HUES6 (cell line): Measurements from ENCODE around the gene VASP.

Experiments used
- H3K27ac ChIP-seq: 2 replicates; pipeline ENCODE4 v1.7.0; 2013; ENCODE audit warnings: low read depth, mild to moderate bottlenecking, low read length, inconsistent platforms
- H3K27me3 ChIP-seq: 2 replicates; pipeline ENCODE4 v1.6.1; 2013; ENCODE audit warnings: low read length; ENCODE audit not compliant: control insufficient read depth, insufficient read depth
- H3K36me3 ChIP-seq: 2 replicates; pipeline ENCODE4 v1.6.1; 2013; ENCODE audit warnings: low read length; ENCODE audit not compliant: control insufficient read depth, insufficient read depth
- H3K4me1 ChIP-seq: 2 replicates; pipeline ENCODE4 v1.6.1; 2013; ENCODE audit warnings: low read length; ENCODE audit not compliant: control insufficient read depth, insufficient read depth
- H3K4me3 ChIP-seq: 2 replicates; pipeline ENCODE4 v1.5.1; 2013; ENCODE audit warnings: low read depth, low read length
- H3K9ac ChIP-seq: one replicate; pipeline ENCODE4 v1.6.1; 2013; ENCODE audit warnings: mild to moderate bottlenecking, low read length
- H3K9me3 ChIP-seq: 2 replicates; pipeline ENCODE4 v1.6.1; 2013; ENCODE audit warnings: low read depth, low read length; ENCODE audit not compliant: control insufficient read depth, insufficient read depth

VASP gene

DNA sequence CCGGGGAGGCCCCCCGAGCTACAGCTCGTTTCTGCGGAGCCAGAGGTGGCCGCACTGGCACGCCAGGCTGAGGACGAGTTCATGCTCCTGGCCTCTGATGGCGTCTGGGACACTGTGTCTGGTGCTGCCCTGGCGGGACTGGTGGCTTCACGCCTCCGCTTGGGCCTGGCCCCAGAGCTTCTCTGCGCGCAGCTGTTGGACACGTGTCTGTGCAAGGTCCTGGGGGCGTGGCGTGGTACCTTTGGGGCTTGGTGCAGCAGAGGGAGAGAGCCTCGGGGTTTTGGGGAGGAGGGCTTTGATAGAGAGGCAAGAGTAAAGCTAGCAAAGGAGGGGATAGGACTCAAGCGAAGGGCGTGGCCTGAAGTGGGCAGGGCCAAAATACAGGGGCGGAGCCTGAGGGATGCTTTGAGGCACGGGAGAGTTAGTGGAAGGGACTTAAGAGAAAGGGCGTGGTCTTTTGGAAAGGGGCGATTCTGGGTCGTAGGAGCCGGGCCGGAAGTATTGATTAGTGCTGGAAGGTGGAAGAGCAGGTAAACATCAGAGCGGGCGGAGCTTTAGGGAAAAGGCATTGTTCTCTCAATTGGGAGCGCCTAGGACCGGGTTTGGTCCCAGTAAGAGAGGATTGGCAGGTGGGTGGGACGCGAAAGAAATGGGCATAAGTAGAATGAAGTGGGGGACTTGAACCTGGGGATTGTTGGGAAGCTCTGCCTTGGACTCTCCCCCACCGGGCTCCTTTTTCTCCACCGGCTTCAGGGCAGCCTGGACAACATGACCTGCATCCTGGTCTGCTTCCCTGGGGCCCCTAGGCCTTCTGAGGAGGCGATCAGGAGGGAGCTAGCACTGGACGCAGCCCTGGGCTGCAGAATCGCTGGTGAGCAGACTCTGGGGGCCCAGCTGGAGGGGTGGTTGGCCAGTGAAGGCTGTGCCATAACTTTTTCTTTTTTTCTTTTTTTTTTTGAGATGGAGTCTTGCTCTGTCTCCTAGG, 7.8 kb upstream of the VASP start:
- Histone ChIP-seq H3K4me3 (peak overlapping the region; percentile 59), H3K9ac (peak overlapping the region; percentile 52), H3K36me3 (0 out of 2 replicates have a peak, but pooled peaks cover under 1% of the 10 kb centered on the region), H3K4me1 (peaks cover 29% of the 10 kb centered on the region), H3K27me3 (peaks cover 23% of the 10 kb centered on the region), H3K27ac (no peak overlapping the region), H3K9me3 (no peaks in the 10 kb centered on the region)

DNA sequence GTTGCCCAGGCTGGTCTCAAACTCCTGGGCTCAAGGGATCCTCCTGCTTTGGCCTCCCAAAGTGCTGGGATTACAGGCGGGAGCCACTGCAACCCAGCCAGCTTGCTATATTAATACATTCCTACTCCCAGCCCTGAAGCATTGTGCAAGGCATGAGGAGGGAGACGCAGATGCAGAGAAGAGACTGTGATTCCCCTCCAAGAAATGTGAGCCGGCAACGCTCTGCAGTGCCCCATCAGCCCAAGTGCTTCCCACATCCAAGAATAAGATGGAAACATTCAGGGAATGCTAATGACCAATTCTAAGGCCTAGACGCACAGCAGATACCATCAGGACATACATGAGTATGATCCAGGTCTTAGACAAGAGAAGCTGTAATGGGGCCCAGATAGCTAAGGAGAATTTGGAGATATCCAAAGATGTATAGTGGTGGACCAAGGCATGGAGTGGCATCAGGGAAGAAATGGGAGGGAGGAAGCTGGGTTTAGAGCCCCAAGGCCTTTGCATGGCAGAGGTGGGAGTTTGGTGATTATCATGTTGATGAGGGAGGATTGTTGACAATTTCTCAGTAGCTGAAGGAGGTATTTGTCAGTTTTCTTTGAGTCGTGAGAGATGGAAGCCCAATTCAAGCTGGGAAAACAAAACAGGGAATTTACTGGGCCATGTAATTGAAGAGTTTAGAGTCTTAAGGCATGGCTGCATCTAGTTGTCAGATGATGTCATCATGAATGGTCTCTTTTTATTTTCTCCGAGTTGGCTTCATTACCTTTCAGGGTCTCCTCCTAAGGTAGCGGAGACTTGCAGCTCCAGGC, 6.2 kb upstream of the VASP start:
- Histone ChIP-seq H3K4me1 (peaks cover 35% of the 10 kb centered on the region), H3K36me3 (no peaks in the 10 kb centered on the region), H3K9me3 (no peaks in the 10 kb centered on the region), H3K27ac (no peak overlapping the region), H3K9ac (no peak overlapping the region), H3K27me3 (peaks cover 22% of the 10 kb centered on the region), H3K4me3 (peak overlapping the region; percentile 25)

DNA sequence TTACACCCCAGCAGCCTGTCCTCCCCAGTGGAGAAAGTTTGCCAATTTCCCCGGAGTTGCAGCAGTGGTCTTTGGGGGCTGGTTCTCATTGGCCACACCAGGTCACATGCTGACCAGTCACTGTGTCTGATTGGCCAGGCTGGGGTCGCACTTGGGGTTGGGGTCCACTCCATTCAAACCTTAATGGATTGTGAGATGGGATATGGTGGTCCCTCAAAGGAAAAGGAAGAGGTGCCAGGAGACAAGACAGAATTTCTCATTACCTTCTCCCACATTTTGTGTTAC, 5.6 kb upstream of the VASP start:
- Histone ChIP-seq H3K4me1 (peaks cover 37% of the 10 kb centered on the region), H3K36me3 (no peaks in the 10 kb centered on the region), H3K27me3 (peaks cover 21% of the 10 kb centered on the region), H3K9ac (no peak overlapping the region), H3K4me3 (peak overlapping the region; percentile 25), H3K9me3 (no peaks in the 10 kb centered on the region), H3K27ac (no peak overlapping the region)

DNA sequence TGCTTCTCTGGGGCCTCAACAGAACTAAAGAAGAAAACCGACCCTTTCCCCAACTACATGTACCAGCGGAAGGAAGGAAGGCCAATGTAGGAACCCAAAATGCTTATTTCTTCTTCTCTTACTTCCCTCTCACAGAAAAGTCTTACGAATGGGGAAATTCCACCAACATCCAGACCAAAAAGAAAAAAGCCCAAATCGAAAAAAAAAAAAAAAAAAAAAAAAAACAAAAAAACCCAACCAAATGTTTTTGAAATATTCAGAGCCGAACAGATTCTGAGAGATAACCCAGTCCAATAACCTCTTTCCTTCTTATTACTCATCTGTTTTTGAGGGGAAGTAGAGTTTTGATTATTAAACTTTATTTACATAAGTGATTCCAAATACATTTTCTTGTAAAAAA, 5.2 kb upstream of the VASP start:
- peaks cover 37% of the 10 kb centered on the region for H3K4me1 ChIP-seq
- no peak overlapping the region for H3K9ac ChIP-seq
- H3K4me3 ChIP-seq = 0 out of 2 replicates have a peak overlapping the region, but pooled peaks have one; percentile 25
- peaks cover 21% of the 10 kb centered on the region for H3K27me3 ChIP-seq
- no peaks in the 10 kb centered on the region for H3K36me3 ChIP-seq
- no peaks in the 10 kb centered on the region for H3K9me3 ChIP-seq
- no peak overlapping the region for H3K27ac ChIP-seq

DNA sequence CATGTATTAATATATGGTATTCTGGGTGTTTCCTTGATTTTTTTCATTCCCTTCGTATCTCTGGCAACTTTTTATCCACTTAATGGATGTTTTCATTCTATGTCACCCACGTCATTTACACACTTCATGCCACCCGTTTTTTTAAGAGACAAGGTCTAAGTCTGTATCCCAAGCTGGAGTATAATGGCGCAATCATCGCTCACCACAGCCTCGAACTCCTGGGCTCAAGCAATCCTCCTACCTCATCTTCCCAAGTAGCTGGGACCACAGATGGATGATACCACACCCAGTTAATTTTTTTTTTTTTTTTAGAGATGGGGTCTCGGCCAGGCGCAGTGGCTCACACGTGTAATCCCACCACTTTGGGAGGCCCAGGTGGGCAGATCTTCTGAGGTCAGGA, 3.4 kb upstream of the VASP start:
- peaks cover 7% of the 10 kb centered on the region for H3K27me3 ChIP-seq
- no peak overlapping the region for H3K9ac ChIP-seq
- no peak overlapping the region for H3K4me3 ChIP-seq
- H3K4me1 ChIP-seq = peaks cover 27% of the 10 kb centered on the region
- no peak overlapping the region for H3K27ac ChIP-seq
- no peaks in the 10 kb centered on the region for H3K9me3 ChIP-seq
- H3K36me3 ChIP-seq = no peaks in the 10 kb centered on the region

DNA sequence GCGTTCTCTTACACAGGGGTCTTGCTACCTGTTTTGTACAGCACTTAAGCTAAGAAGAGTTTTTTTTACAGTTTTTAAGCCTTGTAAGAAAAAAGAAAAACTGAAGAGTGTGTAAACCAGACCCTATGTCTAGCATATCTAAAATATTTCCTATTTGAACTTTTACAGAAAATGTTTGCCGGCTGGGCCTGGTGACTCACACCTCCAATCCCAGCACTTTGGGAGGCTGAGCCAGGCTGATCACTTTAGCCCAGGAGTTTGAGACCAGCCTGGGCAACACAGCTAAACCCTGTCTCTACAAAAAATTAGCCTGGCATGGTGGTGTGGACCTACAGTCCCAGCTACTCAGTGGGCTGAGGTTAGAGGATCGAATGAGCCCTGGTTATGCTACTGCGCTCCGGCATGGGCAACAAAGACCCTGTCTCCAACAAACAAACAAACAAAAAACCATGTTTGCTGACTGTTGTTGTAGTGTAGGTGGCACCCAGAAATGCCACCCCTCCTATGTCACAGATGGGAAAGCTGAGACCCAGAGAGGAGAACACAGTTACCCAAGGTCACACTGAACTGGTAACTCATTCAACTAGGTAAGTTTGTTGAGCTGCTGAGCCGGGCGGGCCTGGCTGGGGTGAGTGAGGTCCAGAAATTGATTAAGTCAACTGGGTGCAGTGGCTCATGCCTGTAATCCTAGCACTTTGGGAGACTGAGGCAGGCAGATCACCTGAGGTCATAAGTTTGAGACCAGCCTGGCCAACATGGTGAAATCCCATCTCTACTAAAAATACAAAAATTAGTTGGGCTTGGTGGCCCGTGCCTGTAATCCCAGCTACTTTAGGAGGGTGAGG, 1.9 kb upstream of the VASP start:
- no peak overlapping the region for H3K4me3 ChIP-seq
- H3K4me1 ChIP-seq = peaks cover 28% of the 10 kb centered on the region
- no peaks in the 10 kb centered on the region for H3K36me3 ChIP-seq
- H3K9me3 ChIP-seq = no peaks in the 10 kb centered on the region
- H3K27me3 ChIP-seq = no peaks in the 10 kb centered on the region
- H3K9ac ChIP-seq = no peak overlapping the region
- no peak overlapping the region for H3K27ac ChIP-seq

DNA sequence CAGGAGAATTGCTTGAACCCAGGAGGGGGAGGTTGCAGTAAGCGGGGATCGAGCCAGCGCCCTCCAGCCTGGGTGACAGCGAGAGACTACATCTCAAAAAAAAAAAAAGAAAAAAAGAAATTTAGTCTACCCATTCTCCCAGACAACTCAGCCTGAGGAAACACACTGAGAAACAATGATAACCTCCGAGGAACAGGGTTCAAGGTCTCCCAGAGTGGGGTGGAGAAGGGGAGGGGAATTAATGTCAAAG, 1.4 kb upstream of the VASP start:
- Histone ChIP-seq H3K9me3 (no peaks in the 10 kb centered on the region), H3K36me3 (no peaks in the 10 kb centered on the region), H3K4me3 (peak overlapping the region; percentile 100), H3K9ac (peak overlapping the region; percentile 7), H3K27me3 (no peaks in the 10 kb centered on the region), H3K4me1 (peaks cover 26% of the 10 kb centered on the region), H3K27ac (peak overlapping the region; percentile 73; the same call in 1 of the 2 replicates)

DNA sequence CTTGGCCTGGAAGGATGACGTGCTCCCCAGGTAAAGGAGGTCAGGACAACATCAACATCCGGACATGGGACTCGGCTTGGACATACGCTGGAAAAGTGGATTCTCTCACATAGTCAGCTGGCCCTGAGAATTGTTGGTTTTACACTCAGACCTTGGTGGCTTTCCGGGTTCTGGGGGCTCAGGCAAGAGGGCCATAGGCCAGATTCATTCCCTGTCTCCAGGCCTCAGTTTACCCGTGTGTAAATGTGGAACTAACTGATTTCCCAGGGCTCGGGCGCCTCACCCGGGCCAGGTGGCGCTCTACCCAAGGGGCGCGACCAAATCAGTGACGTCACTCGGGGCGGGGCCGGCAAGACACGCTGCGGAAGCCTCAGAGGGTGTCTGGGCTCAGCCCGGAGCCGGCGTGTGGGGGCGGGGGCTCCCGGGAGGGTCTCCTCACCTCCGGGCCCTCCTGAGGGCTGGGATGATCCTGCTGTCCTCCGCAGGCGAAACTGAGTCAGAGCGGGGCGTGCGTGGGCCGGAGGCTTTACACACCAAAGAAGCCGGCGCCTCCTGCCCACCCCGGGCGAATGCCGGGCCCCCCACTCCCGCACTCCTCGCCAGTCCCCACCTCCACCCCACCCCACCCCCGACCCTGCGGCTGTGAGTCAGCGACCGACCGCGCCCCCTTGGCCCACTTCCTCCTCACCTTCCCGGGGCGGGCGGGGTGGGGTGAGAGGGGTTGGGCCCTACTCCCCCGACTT, 862 bp upstream of the VASP start:
- H3K36me3 ChIP-seq = no peaks in the 10 kb centered on the region
- no peaks in the 10 kb centered on the region for H3K9me3 ChIP-seq
- peak overlapping the region; percentile 96 for H3K9ac ChIP-seq
- no peaks in the 10 kb centered on the region for H3K27me3 ChIP-seq
- peak overlapping the region; percentile 73; the same call in 1 of the 2 replicates for H3K27ac ChIP-seq
- H3K4me1 ChIP-seq = peaks cover 21% of the 10 kb centered on the region
- peak overlapping the region; percentile 100 for H3K4me3 ChIP-seq

DNA sequence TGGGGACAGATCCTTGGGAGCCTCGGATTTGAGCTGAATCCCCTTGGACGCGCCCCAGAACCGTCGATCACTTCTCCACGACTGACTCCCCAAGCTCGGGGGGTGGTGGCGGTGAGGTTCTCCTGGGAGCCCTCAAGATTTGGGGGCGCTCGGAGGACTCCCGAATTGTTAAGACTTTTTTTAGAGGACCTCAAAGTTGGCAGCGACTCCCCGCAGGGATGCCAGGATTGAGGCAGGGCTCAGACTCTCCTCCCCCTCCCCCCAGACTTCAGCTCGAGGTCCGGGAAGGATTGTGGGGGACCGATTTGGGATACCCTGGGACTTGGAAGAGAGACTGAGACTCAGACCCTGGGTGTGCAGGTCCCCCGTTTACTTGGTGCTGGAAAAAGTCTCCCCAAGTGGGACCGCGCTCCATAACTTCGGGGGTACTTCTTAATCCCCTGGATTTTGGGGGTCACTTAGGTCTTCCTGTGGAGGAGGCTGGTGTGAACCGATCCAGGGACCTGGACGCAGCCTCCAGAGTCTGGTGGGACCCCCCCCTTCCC, 665 bp downstream of the VASP start:
- peak overlapping the region; percentile 100 for H3K4me3 ChIP-seq
- H3K36me3 ChIP-seq = peaks cover 2% of the 10 kb centered on the region; the same call in 1 of the 2 replicates
- H3K27me3 ChIP-seq = no peaks in the 10 kb centered on the region
- peaks cover 14% of the 10 kb centered on the region for H3K4me1 ChIP-seq
- peak overlapping the region; percentile 84 for H3K27ac ChIP-seq
- peak overlapping the region; percentile 96 for H3K9ac ChIP-seq
- no peaks in the 10 kb centered on the region for H3K9me3 ChIP-seq

DNA sequence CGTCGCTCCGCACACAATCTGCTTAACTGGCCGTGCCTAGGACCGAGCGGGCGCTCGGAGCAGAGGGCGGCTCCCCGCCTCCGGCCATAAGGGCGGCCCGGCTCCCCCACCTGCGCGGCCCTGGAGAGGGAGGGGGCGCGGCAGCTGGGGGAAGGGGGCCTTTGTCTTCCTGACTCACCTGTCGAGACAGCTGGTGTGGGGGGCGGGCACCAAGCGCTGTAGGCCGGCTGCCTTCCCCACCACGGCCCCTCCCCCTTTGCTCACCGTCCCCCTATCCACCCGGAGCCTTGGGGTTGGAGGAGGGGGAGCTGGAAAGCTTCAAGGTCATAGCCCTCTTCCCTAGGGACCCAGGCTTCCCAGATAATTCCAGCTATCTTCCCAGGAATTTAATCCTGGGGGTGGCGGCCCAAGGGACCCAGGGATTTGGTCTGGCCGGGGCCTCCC, 1.2 kb downstream of the VASP start:
- Histone ChIP-seq H3K36me3 (peaks cover 4% of the 10 kb centered on the region; the same call in 1 of the 2 replicates), H3K4me1 (peaks cover 14% of the 10 kb centered on the region), H3K27ac (peak overlapping the region; percentile 84)

More for the DNA sequence above, 1.2 kb downstream of the VASP start:
- peak overlapping the region; percentile 100 for H3K4me3 ChIP-seq
- H3K27me3 ChIP-seq = no peaks in the 10 kb centered on the region
- no peaks in the 10 kb centered on the region for H3K9me3 ChIP-seq
- peak overlapping the region; percentile 96 for H3K9ac ChIP-seq
